ENCODE results near the gene MPHOSPH9. TPM values are rescaled to one million over a fixed set of nuclear protein-coding genes. Genes with fewer than 3 reads are reported as not detected.

The MPHOSPH9 gene
- total RNA-seq, 2 experiments from 2014 or later: 94.0 to 128 TPM

Other genes starting within 250 kb of the MPHOSPH9 start
- 1 to 10 TPM; 8.3 to 9.5 TPM for gene PITPNM2, start 82.1 kb downstream of the MPHOSPH9 start, total RNA-seq
- gene MTRFR, start 295 bp upstream of the MPHOSPH9 start, total RNA-seq: 10 to 100 TPM; 31.1 to 34.7 TPM
- gene CDK2AP1, start 38.7 kb upstream of the MPHOSPH9 start, total RNA-seq: 10 to 100 TPM; 69.3 to 77.6 TPM
- 10 to 100 TPM; 49.6 to 51.1 TPM for gene SBNO1, start 131.7 kb upstream of the MPHOSPH9 start, total RNA-seq
- 10 to 100 TPM; 47.0 to 78.4 TPM for gene KMT5A, start 151.0 kb upstream of the MPHOSPH9 start, total RNA-seq
- 10 to 100 TPM; 10.4 to 12.1 TPM for gene RILPL2, start 203.5 kb upstream of the MPHOSPH9 start, total RNA-seq
- 10 to 100 TPM; 24.1 to 24.8 TPM for gene SNRNP35, start 225.0 kb upstream of the MPHOSPH9 start, total RNA-seq